Endothelial cell of umbilical vein (primary cell): ENCODE data around the gene MAPK11. TPM values are rescaled to one million over a fixed set of nuclear protein-coding genes. Genes with fewer than 3 reads are reported as not detected.

Experiments used
- BruUV-seq: library from RNA; stranded (reverse); fragments of 400-500 nt; replicated peaks from 2 replicates; lab custom pipeline; 2021; lab: Mats Ljungman, UMichigan
- CTCF ChIA-PET: fragments of 300-600, 350-600 bp; sonication (Branson Sonifier 250); formaldehyde crosslinking; loops from one replicate; lab custom pipeline; 2021; ENCODE audit warnings: antibody characterized with exemption, inconsistent platforms; lab: Charles Lee
- POLR2A ChIA-PET: fragments of 300-600, 350-600 bp; sonication (Branson Sonifier 250); formaldehyde crosslinking; loops from one replicate; lab custom pipeline; 2021; ENCODE audit warnings: antibody characterized with exemption, inconsistent platforms; lab: Charles Lee
- DNase-seq: peaks from one replicate; pipeline ENCODE4 v3.0.0-alpha.2; 2011; ENCODE audit warnings: low read depth, low spot score
- FAIRE-seq: peaks from 2 replicates; lab custom pipeline; 2011; peaks lifted over from hg19 to GRCh38; lab: Jason Lieb, UNC
- H2AFZ ChIP-seq: 2 replicates; pipeline ENCODE4 v1.6.0; 2012; ENCODE audit warnings: low read depth, low read length, control low read depth, inconsistent platforms
- H3K27ac ChIP-seq: 2 replicates; pipeline ENCODE4 v1.5.1; 2011; ENCODE audit warnings: low read depth, mild to moderate bottlenecking, control low read depth, low read length, moderate library complexity; ENCODE audit not compliant: insufficient read depth
- H3K27me3 ChIP-seq, 2 experiments: 2 replicates each; pipeline versions ENCODE4 v1.6.0 to v1.6.1; 2011; ENCODE audit warnings: low read length in 2 of 2, mixed read lengths in 1 of 2; ENCODE audit not compliant: control insufficient read depth in 2 of 2, insufficient read depth in 2 of 2
- H3K36me3 ChIP-seq, 2 experiments: 2 replicates in 1 of 2; 3 replicates in 1 of 2; pipeline ENCODE4 v1.5.1; 2011; ENCODE audit warnings: low read length in 2 of 2, mild to moderate bottlenecking in 1 of 2, moderate library complexity in 1 of 2; ENCODE audit not compliant: control insufficient read depth in 2 of 2, insufficient read depth in 2 of 2; ENCODE audit errors: extremely low read depth in 1 of 2
- H3K4me1 ChIP-seq: 3 replicates; pipeline ENCODE4 v1.5.1; 2011; ENCODE audit warnings: mild to moderate bottlenecking, low read length; ENCODE audit not compliant: control insufficient read depth, insufficient read depth; ENCODE audit errors: extremely low read depth
- H3K4me2 ChIP-seq: 2 replicates; pipeline ENCODE4 v1.6.1; 2011; ENCODE audit warnings: low read length, control low read depth, mixed read lengths; ENCODE audit not compliant: insufficient read depth
- H3K4me3 ChIP-seq, 3 experiments: fragments of 200-600 bp in 1 of 3; sonication (generic), shearing (Covaris generic) in 1 of 3; replicated peaks in 1 of 3; 2 replicates each; pipeline ENCODE4 v1.5.1; 2011 to 2016; ENCODE audit warnings: control low read depth in 3 of 3, low read length in 3 of 3, mild to moderate bottlenecking in 2 of 3, inconsistent platforms in 1 of 3, low read depth in 1 of 3, moderate library complexity in 1 of 3; ENCODE audit not compliant: insufficient read depth in 1 of 3
- H3K79me2 ChIP-seq: 2 replicates; pipeline ENCODE4 v1.6.0; 2012; ENCODE audit warnings: low read length, inconsistent platforms; ENCODE audit not compliant: control insufficient read depth, insufficient read depth
- H3K9ac ChIP-seq: replicated peaks from 2 replicates; pipeline ENCODE3; 2011; ENCODE audit warnings: low read length, control low read depth; ENCODE audit not compliant: insufficient read depth; ENCODE audit errors: extremely low read depth
- H3K9me1 ChIP-seq: replicated peaks from 3 replicates; pipeline ENCODE4 v1.6.0; 2011; ENCODE audit warnings: mild to moderate bottlenecking, low read length; ENCODE audit not compliant: control insufficient read depth, insufficient read depth; ENCODE audit errors: extremely low read depth
- H3K9me3 ChIP-seq: replicated peaks from 2 replicates; pipeline ENCODE4 v1.5.1; 2012; ENCODE audit warnings: low read length, inconsistent platforms; ENCODE audit not compliant: control insufficient read depth, insufficient read depth
- H4K20me1 ChIP-seq: replicated peaks from 2 replicates; pipeline ENCODE3; 2011; ENCODE audit warnings: mild to moderate bottlenecking, low read length; ENCODE audit not compliant: control insufficient read depth, insufficient read depth; ENCODE audit errors: extremely low read depth
- CTCF ChIP-seq, 2 donors: IDR thresholded peaks; 1 replicate in 1 of 2; 2 replicates in 1 of 2; pipeline ENCODE4 v1.5.1; 2011; ENCODE audit warnings: low read length in 2 of 2, mild to moderate bottlenecking in 2 of 2, moderate library complexity in 2 of 2, control low read depth in 1 of 2, inconsistent platforms in 1 of 2, low read depth in 1 of 2; ENCODE audit not compliant: insufficient read depth in 1 of 2; ENCODE audit errors: extremely low read depth in 1 of 2
- EZH2 ChIP-seq: IDR thresholded peaks from 2 replicates; pipeline ENCODE4 v1.6.1; 2012; ENCODE audit warnings: borderline replicate concordance, low read depth, mild to moderate bottlenecking, moderate library complexity, low read length, inconsistent platforms; ENCODE audit not compliant: severe bottlenecking
- FOS ChIP-seq: IDR thresholded peaks from 2 replicates; pipeline ENCODE4 v1.6.1; 2011; ENCODE audit warnings: mild to moderate bottlenecking, low read length, moderate library complexity, borderline replicate concordance; ENCODE audit not compliant: insufficient read depth
- GATA2 ChIP-seq: IDR thresholded peaks from 2 replicates; pipeline ENCODE4 v1.7.0; 2011; ENCODE audit warnings: low read depth, mild to moderate bottlenecking, moderate library complexity, mixed read lengths, low read length; ENCODE audit not compliant: insufficient read length, insufficient read depth
- JUN ChIP-seq: IDR thresholded peaks from 2 replicates; pipeline ENCODE4 v1.6.1; 2011; ENCODE audit warnings: borderline replicate concordance, low read depth; ENCODE audit not compliant: insufficient read length, insufficient read depth
- MAX ChIP-seq: IDR thresholded peaks from 2 replicates; pipeline ENCODE4 v1.6.1; 2011; ENCODE audit not compliant: insufficient read depth, insufficient read length
- MYC ChIP-seq: IDR thresholded peaks from one replicate; pipeline ENCODE4 v1.6.1; 2011; ENCODE audit warnings: mild to moderate bottlenecking, low read depth, low read length
- POLR2A ChIP-seq: IDR thresholded peaks from 2 replicates; pipeline ENCODE4 v1.6.1; 2012; ENCODE audit warnings: low read depth, mild to moderate bottlenecking, control low read depth, low read length
- POLR2AphosphoS5 ChIP-seq: IDR thresholded peaks from 2 replicates; pipeline ENCODE4 v1.6.1; 2012; ENCODE audit warnings: low read depth, mild to moderate bottlenecking, control low read depth, low read length, moderate library complexity; ENCODE audit not compliant: insufficient read depth
- dilution Hi-C: fragments of 300-500 bp; cut with MboI; formaldehyde crosslinking; loops from one replicate; pipeline ENCODE4 v1.15.0; 2019; ENCODE audit warnings: low sequenced_read_pairs; ENCODE audit not compliant: extremely low pct_ligation_motif_present
- intact Hi-C: fragments of 100-400 bp; cut with micrococcal nuclease; formaldehyde crosslinking; loops from one replicate; pipeline ENCODE4 v1.10.0; 2022
- polyA plus RNA-seq, 4 experiments: library from polyadenylated mRNA; depleted of rRNA in 3 of 4; stranded (reverse) in 3 of 4; unstranded in 1 of 4; fragments of >200 nt; gene quantifications; 2 replicates each; pipeline versions ENCODE4 v1.2.1 to v1.2.3, GENCODE V29; 2011 to 2012; ENCODE audit warnings: missing spikeins in 1 of 4
- total RNA-seq: library from RNA; stranded (reverse); gene quantifications from 2 replicates; pipeline ENCODE4 v1.2.3, GENCODE V29; 2021

The MAPK11 gene
- total and polyA plus RNA-seq, 2 donors (not counting 3 experiments of a cell fraction or from before 2014, with no cell fraction given) = 22.8 to 26.3 TPM

- H3K4me1 ChIP-seq = no peaks in the 10 kb centered on the region
- no peaks in the 10 kb centered on the region for H3K9me1 ChIP-seq
- FAIRE-seq (no peak), DNase-seq (no peak)
- H3K4me2 ChIP-seq = no peak overlapping the region
- H3K27me3 ChIP-seq = no peaks in the 10 kb centered on the region
- no peaks in the 10 kb centered on the region for H3K79me2 ChIP-seq
- intact Hi-C loops (no loop called here), dilution Hi-C loops (no loop called here)
- no peak overlapping the region for H3K9ac ChIP-seq
- no peaks in the 10 kb centered on the region for H4K20me1 ChIP-seq
- H3K36me3 ChIP-seq = peaks cover 0 to 26% of the 10 kb centered on the region in 2 experiments
- TF ChIP-seq JUN (no peak), MYC (no peak), EZH2 (no peak), GATA2 (no peak), POLR2A (no peak), CTCF (IDR thresholded peaks at IDR 0.05; ENCODE audit: extremely low read depth in 1 of 2, insufficient read depth in 1 of 2, low read depth in 1 of 2, low read length in 2 of 2) (no peak), MAX (no peak), POLR2AphosphoS5 (no peak), FOS (no peak)
- no peaks in the 10 kb centered on the region for H3K9me3 ChIP-seq
- BruUV-seq = no TSS peak
- ChIA-PET POLR2A (no interaction called here), CTCF (interaction anchor here (1.3 to 1.4 kb wide), 2 partner anchors 9 to 79 kb away, joined by 4 read pairs; no protein-coding TSS in a partner anchor)
- no peak overlapping the region for H3K27ac ChIP-seq
- H2AFZ ChIP-seq = no peak overlapping the region
- no peak overlapping the region for H3K4me3 ChIP-seq
These were observed 42.5 kb downstream of the MAPK11 start for GRCh38 chr22:50227579-50228215.
